K562 treated with DMSO at 1 percent for 12 hours (cell line): ENCODE measurements around the gene SLC25A30. TPM values are rescaled to one million over a fixed set of nuclear protein-coding genes. Genes with fewer than 3 reads are reported as not detected.

Experiments
- total RNA-seq: library from RNA; unstranded; fragments of 300-600 nt; gene quantifications from 2 replicates; pipeline ENCODE4 v1.2.3, GENCODE V29; 2022; ENCODE audit not compliant: insufficient read depth

The SLC25A30 gene, protein sequence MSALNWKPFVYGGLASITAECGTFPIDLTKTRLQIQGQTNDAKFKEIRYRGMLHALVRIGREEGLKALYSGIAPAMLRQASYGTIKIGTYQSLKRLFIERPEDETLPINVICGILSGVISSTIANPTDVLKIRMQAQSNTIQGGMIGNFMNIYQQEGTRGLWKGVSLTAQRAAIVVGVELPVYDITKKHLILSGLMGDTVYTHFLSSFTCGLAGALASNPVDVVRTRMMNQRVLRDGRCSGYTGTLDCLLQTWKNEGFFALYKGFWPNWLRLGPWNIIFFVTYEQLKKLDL
- 1.8 and 10.6 TPM in 2 replicates for total RNA-seq

DNA sequence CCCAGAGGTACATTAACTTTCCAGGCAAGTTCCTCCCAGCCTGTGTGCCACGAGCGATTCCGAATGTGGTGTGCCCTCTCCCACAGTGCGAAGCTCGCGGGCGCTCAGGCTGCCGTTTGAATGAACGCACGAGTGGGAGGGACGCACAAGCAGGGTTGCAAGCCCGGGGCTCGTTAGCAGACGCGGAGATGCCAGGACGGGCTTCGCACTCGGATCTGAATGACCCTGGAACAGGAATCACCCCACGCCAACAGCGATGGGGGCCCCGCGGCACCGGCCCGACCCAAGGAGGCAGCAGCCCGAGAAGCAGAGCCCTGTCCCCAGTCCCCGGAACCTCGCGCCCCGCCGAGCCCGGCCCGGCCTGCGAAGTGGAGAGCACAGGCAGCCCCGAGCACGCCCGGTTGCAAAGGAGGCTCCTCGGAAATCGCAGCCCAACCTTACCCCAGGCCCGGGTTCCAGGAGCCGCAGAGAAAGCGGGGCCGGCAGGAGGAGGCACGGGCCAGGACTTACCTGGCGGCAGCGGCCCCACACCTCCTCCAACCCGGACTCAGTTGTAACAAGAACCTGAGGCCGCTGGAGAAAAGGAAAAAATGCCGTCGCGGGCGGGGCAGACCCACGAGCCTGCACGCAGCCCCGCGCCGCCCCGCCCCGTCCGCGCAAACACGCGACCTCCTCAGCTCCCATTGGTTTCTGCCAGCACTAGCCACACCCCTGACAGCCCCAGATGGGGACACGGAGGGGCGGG is at the start of gene SLC25A30:
TSS of gene SLC25A30 (minus strand) at position 584 of the 745 bp plus-strand sequence. CDS start 6,948 bp downstream, outside the sequence.

DNA sequence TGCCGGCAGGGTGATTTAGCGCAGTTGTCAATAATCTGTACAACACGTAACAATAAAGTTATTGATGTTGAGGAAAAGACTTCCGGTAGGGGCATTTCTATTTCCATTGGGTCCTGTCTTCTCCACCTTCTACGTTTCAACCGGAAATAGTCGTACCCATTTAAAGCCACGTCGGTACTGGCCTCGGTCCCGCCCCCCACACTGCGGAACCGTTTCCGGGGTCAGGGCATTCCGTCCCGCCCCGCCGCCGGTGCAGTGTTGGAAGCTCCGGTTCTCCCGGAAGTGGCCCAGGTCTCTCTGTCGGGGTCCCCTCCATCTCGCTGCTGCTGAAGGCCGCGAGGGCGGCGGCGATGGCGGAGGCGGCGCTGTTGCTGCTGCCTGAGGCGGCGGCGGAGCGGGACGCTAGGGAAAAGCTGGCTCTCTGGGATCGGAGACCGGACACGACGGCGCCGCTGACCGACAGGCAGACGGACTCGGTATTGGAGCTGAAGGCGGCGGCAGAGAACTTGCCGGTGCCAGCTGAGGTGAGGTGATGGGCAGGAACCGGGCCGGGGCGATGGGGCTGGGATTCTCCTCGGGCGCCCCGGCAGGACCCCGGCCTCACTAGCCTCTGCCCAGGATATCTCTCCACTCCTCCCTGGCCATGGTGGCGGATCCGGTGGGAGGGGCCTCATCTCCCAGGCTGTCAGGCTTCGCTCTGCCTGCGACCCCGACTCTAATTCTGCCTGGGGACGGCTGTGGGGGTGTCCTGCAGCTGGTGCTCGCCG is 46.7 kb upstream of the SLC25A30 start, which contains the start of gene COG3:
TSS of gene COG3 (plus strand) at position 253 of the 767 bp plus-strand sequence. CDS start at position 351, 98 bp downstream.

Other genes with a start within 250 kb of the SLC25A30 start
- not detected in 2 replicates for gene KCTD4, start 217.3 kb downstream of the SLC25A30 start, total RNA-seq
- gene TPT1, start 77.2 kb downstream of the SLC25A30 start, total RNA-seq, result 2,833 and 3,103 TPM in 2 replicates
- 14.3 and 63.2 TPM in 2 replicates for gene COG3, start 46.6 kb upstream of the SLC25A30 start, total RNA-seq
- not detected in 2 replicates for gene ERICH6B, start 197.4 kb upstream of the SLC25A30 start, total RNA-seq